WTC11 (cell line): Measurements from ENCODE around the gene TMEM229B. TPM values are rescaled to one million over a fixed set of nuclear protein-coding genes. Genes with fewer than 3 reads are reported as not detected.

Source experiments
- ATAC-seq: fragments of 200-7000 bp; cut with Tn5 transposase; 2 replicates; pipeline ENCODE4 v1.10.0; 2021; ENCODE audit warnings: mild to moderate bottlenecking, moderate library complexity
- CTCF ChIA-PET: fragments of 300-600 bp; sonication (Branson Sonifier 250); formaldehyde crosslinking; loops from one replicate; lab custom pipeline; 2021; ENCODE audit warnings: antibody characterized with exemption; lab: Charles Lee
- POLR2A ChIA-PET: fragments of 350-600 bp; sonication (Branson Sonifier 250); formaldehyde crosslinking; loops from one replicate; lab custom pipeline; 2021; ENCODE audit warnings: antibody characterized with exemption; lab: Charles Lee
- DNase-seq: peaks from one replicate; pipeline ENCODE4 v3.0.0; 2021; ENCODE audit warnings: low spot score
- H3K27ac Mint-ChIP-seq: 2 replicates; pipeline ENCODE4 v1.8.0; 2021; ENCODE audit warnings: mixed read lengths
- H3K27me3 Mint-ChIP-seq: 2 replicates; pipeline ENCODE4 v1.8.0; 2021; ENCODE audit warnings: low read depth, mild to moderate bottlenecking, moderate library complexity, mixed read lengths
- H3K36me3 Mint-ChIP-seq: 2 replicates; pipeline ENCODE4 v1.8.0; 2021; ENCODE audit warnings: mixed read lengths
- H3K4me1 Mint-ChIP-seq: 2 replicates; pipeline ENCODE4 v1.8.0; 2022; ENCODE audit warnings: mixed read lengths
- H3K4me3 Mint-ChIP-seq: 2 replicates; pipeline ENCODE4 v1.8.0; 2021; ENCODE audit warnings: mild to moderate bottlenecking, moderate library complexity, mixed read lengths
- H3K9me3 Mint-ChIP-seq: 2 replicates; pipeline ENCODE4 v1.8.0; 2021; ENCODE audit warnings: mixed read lengths
- ARID4B ChIP-seq: sonication (generic); formaldehyde crosslinking; IDR thresholded peaks from 2 replicates; pipeline ENCODE4 v1.8.0; 2023; ENCODE audit warnings: missing genetic modification reagents, mild to moderate bottlenecking, borderline replicate concordance
- CBFB ChIP-seq: sonication (generic); formaldehyde crosslinking; IDR thresholded peaks from 2 replicates; pipeline ENCODE4 v1.8.1; 2022; ENCODE audit warnings: mild to moderate bottlenecking, low read depth, missing genetic modification reagents
- CDX4 ChIP-seq: fragments of 250-450 bp; sonication (Bioruptor Pico); IDR thresholded peaks from 2 replicates; pipeline ENCODE4 v1.9.0; 2021; ENCODE audit warnings: moderate library complexity, mild to moderate bottlenecking, inconsistent platforms, borderline replicate concordance
- CREB1 ChIP-seq: sonication (generic); formaldehyde crosslinking; IDR thresholded peaks from 2 replicates; pipeline ENCODE4 v1.8.0; 2023; ENCODE audit warnings: mild to moderate bottlenecking, missing genetic modification reagents
- E2F4 ChIP-seq: sonication (generic); formaldehyde crosslinking; IDR thresholded peaks from 2 replicates; pipeline ENCODE4 v1.8.1; 2022; ENCODE audit warnings: low read depth, mild to moderate bottlenecking, moderate library complexity, missing genetic modification reagents, borderline replicate concordance
- ELF4 ChIP-seq: sonication (generic); formaldehyde crosslinking; IDR thresholded peaks from 2 replicates; pipeline ENCODE4 v1.8.1; 2022; ENCODE audit warnings: low read depth, mild to moderate bottlenecking, moderate library complexity, missing genetic modification reagents
- ERG ChIP-seq: fragments of 250-450 bp; sonication (Bioruptor Pico); IDR thresholded peaks from 2 replicates; pipeline ENCODE4 v1.8.0; 2021; ENCODE audit warnings: mild to moderate bottlenecking
- FOXP1 ChIP-seq: sonication (generic); formaldehyde crosslinking; IDR thresholded peaks from 2 replicates; pipeline ENCODE4 v1.8.0; 2022; ENCODE audit warnings: missing genetic modification reagents, mild to moderate bottlenecking, moderate library complexity, borderline replicate concordance
- GRHL2 ChIP-seq: fragments of 250-450 bp; sonication (Bioruptor Pico); IDR thresholded peaks from 2 replicates; pipeline ENCODE4 v1.8.0; 2022; ENCODE audit warnings: mild to moderate bottlenecking, moderate library complexity; ENCODE audit not compliant: insufficient replicate concordance, severe bottlenecking
- IRF2 ChIP-seq: sonication (generic); formaldehyde crosslinking; IDR thresholded peaks from 2 replicates; pipeline ENCODE4 v1.8.0; 2022; ENCODE audit warnings: low read depth, missing genetic modification reagents, borderline replicate concordance
- JUN ChIP-seq: sonication (generic); formaldehyde crosslinking; IDR thresholded peaks from 2 replicates; pipeline ENCODE4 v1.8.0; 2023; ENCODE audit warnings: mild to moderate bottlenecking, missing genetic modification reagents
- NR3C1 ChIP-seq: sonication (generic); formaldehyde crosslinking; conservative IDR thresholded peaks from 2 replicates; pipeline ENCODE4 v1.8.1; 2023; ENCODE audit warnings: low read depth, mild to moderate bottlenecking, missing genetic modification reagents
- RORB ChIP-seq: fragments of 250-450 bp; sonication (Bioruptor Pico); IDR thresholded peaks from 2 replicates; pipeline ENCODE4 v1.9.0; 2021; ENCODE audit warnings: mild to moderate bottlenecking
- ZBTB21 ChIP-seq: sonication (generic); formaldehyde crosslinking; IDR thresholded peaks from 2 replicates; pipeline ENCODE4 v1.8.1; 2023; ENCODE audit warnings: mild to moderate bottlenecking, missing genetic modification reagents, borderline replicate concordance
- ZNF138 ChIP-seq: sonication (generic); formaldehyde crosslinking; conservative IDR thresholded peaks from 2 replicates; pipeline ENCODE4 v1.8.1; 2022; ENCODE audit warnings: mild to moderate bottlenecking, moderate library complexity, missing genetic modification reagents
- ZNF232 ChIP-seq: sonication (generic); formaldehyde crosslinking; IDR thresholded peaks from 2 replicates; pipeline ENCODE4 v1.8.0; 2022; ENCODE audit warnings: mild to moderate bottlenecking, missing genetic modification reagents
- ZNF263 ChIP-seq: sonication (generic); formaldehyde crosslinking; IDR thresholded peaks from 2 replicates; pipeline ENCODE4 v1.8.1; 2022; ENCODE audit warnings: low read depth, mild to moderate bottlenecking, moderate library complexity, missing genetic modification reagents
- ZNF281 ChIP-seq: sonication (generic); formaldehyde crosslinking; IDR thresholded peaks from 2 replicates; pipeline ENCODE4 v1.8.0; 2023; ENCODE audit warnings: mild to moderate bottlenecking, missing genetic modification reagents
- ZNF512 ChIP-seq: sonication (generic); formaldehyde crosslinking; IDR thresholded peaks from 2 replicates; pipeline ENCODE4 v1.8.1; 2022; ENCODE audit warnings: missing genetic modification reagents, borderline replicate concordance
- ZNF532 ChIP-seq: fragments of 250-450 bp; sonication (Bioruptor Pico); IDR thresholded peaks from 2 replicates; pipeline ENCODE4 v1.9.0; 2021; ENCODE audit warnings: mild to moderate bottlenecking, borderline replicate concordance
- total RNA-seq: library from RNA; stranded (reverse); gene quantifications from 3 replicates; pipeline ENCODE4 v1.2.3, GENCODE V29; 2021

The TMEM229B gene
- total RNA-seq, 1 experiment from 2014 or later = 0.90 TPM

- POLR2A ChIA-PET = no interaction called here
- CTCF ChIA-PET = interaction anchor here (0.9 to 2.7 kb wide), 3 partner anchors 18 to 82 kb away, joined by 3 to 13 read pairs (median 10); no protein-coding TSS in a partner anchor
- no peak overlapping the region for H3K4me3 Mint-ChIP-seq
- no peaks in the 10 kb centered on the region for H3K36me3 Mint-ChIP-seq
- H3K27ac Mint-ChIP-seq = no peak overlapping the region
- peaks cover 28% of the 10 kb centered on the region for H3K27me3 Mint-ChIP-seq
- ATAC-seq (no peak), DNase-seq (no peak)
- H3K9me3 Mint-ChIP-seq = no peaks in the 10 kb centered on the region
- no peak for TF ChIP-seq ELF4
- no peak for TF ChIP-seq JUN
- no peak for TF ChIP-seq ZBTB21 (CRISPR knock-in tag)
- TF ChIP-seq ZNF232 (CRISPR knock-in tag) = no peak
- TF ChIP-seq FOXP1 (CRISPR knock-in tag) = no peak
- TF ChIP-seq ZNF532 = no peak
- no peak for TF ChIP-seq NR3C1 (CRISPR knock-in tag)
- no peak for TF ChIP-seq CREB1 (CRISPR knock-in tag)
- TF ChIP-seq CBFB (CRISPR knock-in tag) = no peak
- no peak for TF ChIP-seq ZNF263
- TF ChIP-seq ZNF138 (CRISPR knock-in tag) = no peak
- no peak for TF ChIP-seq CDX4
- no peak for TF ChIP-seq RORB (CRISPR knock-in tag)
- no peak for TF ChIP-seq ERG
- TF ChIP-seq GRHL2 = no peak
- TF ChIP-seq ZNF512 (CRISPR knock-in tag) = no peak
- peaks cover 9% of the 10 kb centered on the region for H3K4me1 Mint-ChIP-seq
Observed at GRCh38 chr14:67508956-67509355, 20.4 kb upstream of the TMEM229B start.

- no peaks in the 10 kb centered on the region for H3K27me3 Mint-ChIP-seq
- no peaks in the 10 kb centered on the region for H3K36me3 Mint-ChIP-seq
- ATAC-seq = no peak
- DNase-seq = no peak
- no peak overlapping the region for H3K27ac Mint-ChIP-seq
- ChIA-PET CTCF (interaction anchor here (1.0 to 1.2 kb wide), 3 partner anchors 22 to 78 kb away, joined by 3 to 4 read pairs (median 3); no protein-coding TSS in a partner anchor), POLR2A (no interaction called here)
- no peaks in the 10 kb centered on the region for H3K9me3 Mint-ChIP-seq
- H3K4me3 Mint-ChIP-seq = no peak overlapping the region
- no peaks in the 10 kb centered on the region for H3K4me1 Mint-ChIP-seq
- TF ChIP-seq IRF2 (CRISPR knock-in tag) = no peak
- TF ChIP-seq E2F4 = no peak
- no peak for TF ChIP-seq ZBTB21 (CRISPR knock-in tag)
- TF ChIP-seq ARID4B (CRISPR knock-in tag) = no peak
- no peak for TF ChIP-seq ZNF281
Observed at GRCh38 chr14:67505254-67505653, 16.7 kb upstream of the TMEM229B start.
